Tibial nerve (tissue), 4 donors: ENCODE results near the gene CTTNBP2.

Experiments
- EP300 ChIP-seq, 2 donors: sonication (generic); formaldehyde crosslinking; IDR thresholded peaks; one replicate each; pipeline ENCODE4 v1.6.1; 2017; ENCODE audit warnings: antibody characterized with exemption in 2 of 2, mild to moderate bottlenecking in 1 of 2
- POLR2A ChIP-seq, 2 donors: fragments of 450-650 bp; IDR thresholded peaks; one replicate each; pipeline ENCODE4 v1.6.1; 2017; ENCODE audit warnings: antibody characterized with exemption in 2 of 2, mild to moderate bottlenecking in 2 of 2, moderate library complexity in 2 of 2
- TF ChIP-seq, protein P1 (sequence below), 5 experiments: fragments of 200-600 bp in 3 of 5; fragments of 450-650 bp in 2 of 5; sonication (generic) in 3 of 5; IDR thresholded peaks; one replicate each; pipeline ENCODE4 v1.5.1; 2016 to 2019; ENCODE audit warnings: antibody characterized with exemption in 5 of 5, mild to moderate bottlenecking in 3 of 5, moderate library complexity in 2 of 5

DNA sequence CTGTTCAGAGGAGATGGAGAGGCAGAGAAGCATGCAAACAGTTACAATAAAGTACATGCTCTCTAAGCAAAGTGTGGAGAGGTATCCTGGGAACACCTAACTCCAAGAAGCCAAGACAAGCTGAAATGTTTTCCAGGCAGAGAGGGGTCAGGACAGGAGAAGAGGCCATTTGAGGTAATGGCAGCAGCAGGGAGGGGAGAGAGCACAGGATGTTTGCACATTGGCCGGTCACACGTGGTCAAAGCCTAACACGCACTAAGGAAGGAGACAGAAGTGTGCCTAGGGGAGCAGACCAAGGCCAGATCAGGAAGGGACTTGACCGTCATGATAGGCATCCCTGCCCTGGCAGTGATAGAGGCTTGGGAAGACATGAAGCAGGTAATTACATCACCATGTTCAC is 101.5 kb downstream of the CTTNBP2 start:
- TF ChIP-seq, protein P1, sequence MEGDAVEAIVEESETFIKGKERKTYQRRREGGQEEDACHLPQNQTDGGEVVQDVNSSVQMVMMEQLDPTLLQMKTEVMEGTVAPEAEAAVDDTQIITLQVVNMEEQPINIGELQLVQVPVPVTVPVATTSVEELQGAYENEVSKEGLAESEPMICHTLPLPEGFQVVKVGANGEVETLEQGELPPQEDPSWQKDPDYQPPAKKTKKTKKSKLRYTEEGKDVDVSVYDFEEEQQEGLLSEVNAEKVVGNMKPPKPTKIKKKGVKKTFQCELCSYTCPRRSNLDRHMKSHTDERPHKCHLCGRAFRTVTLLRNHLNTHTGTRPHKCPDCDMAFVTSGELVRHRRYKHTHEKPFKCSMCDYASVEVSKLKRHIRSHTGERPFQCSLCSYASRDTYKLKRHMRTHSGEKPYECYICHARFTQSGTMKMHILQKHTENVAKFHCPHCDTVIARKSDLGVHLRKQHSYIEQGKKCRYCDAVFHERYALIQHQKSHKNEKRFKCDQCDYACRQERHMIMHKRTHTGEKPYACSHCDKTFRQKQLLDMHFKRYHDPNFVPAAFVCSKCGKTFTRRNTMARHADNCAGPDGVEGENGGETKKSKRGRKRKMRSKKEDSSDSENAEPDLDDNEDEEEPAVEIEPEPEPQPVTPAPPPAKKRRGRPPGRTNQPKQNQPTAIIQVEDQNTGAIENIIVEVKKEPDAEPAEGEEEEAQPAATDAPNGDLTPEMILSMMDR (IDR thresholded peaks at IDR 0.05): no peak
- TF ChIP-seq POLR2A (IDR thresholded peaks at IDR 0.05) (no peak), EP300 (IDR thresholded peaks at IDR 0.05) (no peak)
